22Rv1 (cell line): ENCODE results near the gene UGT1A5.

Experiments
- H3K27ac ChIP-seq: fragments of 450-650 bp; 2 replicates; pipeline ENCODE4 v1.5.1; 2017
- CTCF ChIP-seq: fragments of 450-650 bp; IDR thresholded peaks from 2 replicates; pipeline ENCODE4 v1.5.1; 2017; ENCODE audit warnings: mild to moderate bottlenecking
- ZFX ChIP-seq: fragments of 450-650 bp; IDR thresholded peaks from 2 replicates; pipeline ENCODE4 v1.6.1; 2017; ENCODE audit warnings: antibody characterized with exemption, borderline replicate concordance

The UGT1A5 gene

GRCh38 chr2:233712611-233713261 is at the start of gene UGT1A5:
Gene UGT1A5 (plus strand): TSS chr2:233712907. CDS start chr2:233712992, 85 bp downstream.
- no peak within 1 kb of the TSS for H3K27ac ChIP-seq
- TF ChIP-seq ZFX (no peak), CTCF (no peak)

GRCh38 chr2:233663911-233664310 is 48.8 kb upstream of the UGT1A5 start:
- no peak overlapping the region for H3K27ac ChIP-seq
- TF ChIP-seq CTCF = no peak
- TF ChIP-seq ZFX = no peak

- H3K27ac ChIP-seq = no peak overlapping the region
- TF ChIP-seq CTCF (no peak), ZFX (no peak)
Observed at GRCh38 chr2:233668605-233669260, 44.0 kb upstream of the UGT1A5 start.

- no peak for TF ChIP-seq CTCF
- no peak for TF ChIP-seq ZFX
Observed at GRCh38 chr2:233671290-233672161, 41.2 kb upstream of the UGT1A5 start, which contains the start of gene UGT1A9. Gene UGT1A9 (plus strand): TSS chr2:233671898. CDS start chr2:233671935, 37 bp downstream.

GRCh38 chr2:233672886-233673285 is 39.8 kb upstream of the UGT1A5 start:
- H3K27ac ChIP-seq = no peak overlapping the region
- no peak for TF ChIP-seq ZFX
- TF ChIP-seq CTCF = no peak

More at GRCh38 chr2:233671290-233672161, 41.2 kb upstream of the UGT1A5 start, which contains the start of gene UGT1A9:
- no peak within 1 kb of the TSS for H3K27ac ChIP-seq

GRCh38 chr2:233673896-233674295 is 38.8 kb upstream of the UGT1A5 start:
- H3K27ac ChIP-seq = no peak overlapping the region
- TF ChIP-seq ZFX (no peak), CTCF (no peak)
